RPMI7951 (cell line): ENCODE data around the gene SPNS2. TPM values are rescaled to one million over a fixed set of nuclear protein-coding genes. Genes with fewer than 3 reads are reported as not detected.

ENCODE experiments used
- DNase-seq: peaks from one replicate; pipeline ENCODE4 v3.0.0-alpha.2; 2012; ENCODE audit warnings: low read depth
- total RNA-seq: library from RNA; depleted of rRNA; stranded (reverse); fragments of >200 nt; shearing (Covaris generic); gene quantifications from 2 replicates; pipeline ENCODE4 v1.2.3, GENCODE V29; 2014; rRNA removed

Gene SPNS2
- total RNA-seq, 1 experiment from 2014 or later = not detected

GRCh38 chr17:4588391-4588790, 89.7 kb downstream of the SPNS2 start:
- DNase-seq = no peak

Other genes starting within 250 kb of the SPNS2 start
- gene ANKFY1, start 234.9 kb upstream of the SPNS2 start, total RNA-seq = 15.3 and 18.4 TPM in 2 replicates
- 37.6 and 42.1 TPM in 2 replicates for gene UBE2G1, start 132.2 kb upstream of the SPNS2 start, total RNA-seq
- not detected in 2 replicates for gene SPNS3, start 64.9 kb upstream of the SPNS2 start, total RNA-seq
- gene MYBBP1A, start 56.5 kb downstream of the SPNS2 start, total RNA-seq = 25.3 and 28.1 TPM in 2 replicates
- gene GGT6, start 61.7 kb downstream of the SPNS2 start, total RNA-seq = not detected in 2 replicates
- gene SMTNL2, start 85.6 kb downstream of the SPNS2 start, total RNA-seq = not detected in 2 replicates
- not detected in 2 replicates for gene ALOX15, start 142.8 kb downstream of the SPNS2 start, total RNA-seq
- 8.8 and 23.7 TPM in 2 replicates for gene PELP1, start 205.3 kb downstream of the SPNS2 start, total RNA-seq
- gene ARRB2, start 211.8 kb downstream of the SPNS2 start, total RNA-seq = 10.6 and 14.3 TPM in 2 replicates
- 25.4 and 26.4 TPM in 2 replicates for gene MED11, start 232.5 kb downstream of the SPNS2 start, total RNA-seq
- gene ZMYND15, start 241.0 kb downstream of the SPNS2 start, total RNA-seq = not detected in 2 replicates
- gene CXCL16, start 241.0 kb downstream of the SPNS2 start, total RNA-seq = 0.12 and 0.29 TPM in 2 replicates